AG08395 (cell line): ENCODE results near the gene URB2.
"Not testable (repeated sequence)": the region's sequence is repeated elsewhere in the genome, so short reads cannot be mapped to it uniquely, and the experiment has no call there.

ENCODE experiments used
- DNase-seq: peaks from one replicate; pipeline ENCODE4 v3.0.0; 2012; ENCODE audit warnings: mixed read lengths, low spot score

The URB2 gene

GRCh38 chr1:229614701-229615100, 11.3 kb upstream of the URB2 start:
- no peak for DNase-seq

- DNase-seq: no peak
Measured at GRCh38 chr1:229617351-229618100, 8.5 kb upstream of the URB2 start.

GRCh38 chr1:229619002-229619401, 7.0 kb upstream of the URB2 start:
- no peak for DNase-seq

GRCh38 chr1:229619614-229620013, 6.4 kb upstream of the URB2 start:
- DNase-seq: no peak

- peak; percentile 59 for DNase-seq
Measured at GRCh38 chr1:229620876-229621275, 5.2 kb upstream of the URB2 start.

GRCh38 chr1:229621663-229622062, 4.4 kb upstream of the URB2 start:
- DNase-seq: no peak

GRCh38 chr1:229622641-229623120, 3.4 kb upstream of the URB2 start:
- not testable (repeated sequence) for DNase-seq

GRCh38 chr1:229623225-229623624, 2.8 kb upstream of the URB2 start:
- no peak for DNase-seq

GRCh38 chr1:229623838-229624237, 2.2 kb upstream of the URB2 start:
- no peak for DNase-seq

- DNase-seq: no peak
Measured at GRCh38 chr1:229624521-229625070, 1.5 kb upstream of the URB2 start.

GRCh38 chr1:229625071-229625914, 754 bp upstream of the URB2 start:
- DNase-seq: peak; percentile 67

- no peak for DNase-seq
Measured at GRCh38 chr1:229627003-229627402, 956 bp downstream of the URB2 start.

- DNase-seq: no peak
Measured at GRCh38 chr1:229629261-229629660, 3.2 kb downstream of the URB2 start.

- no peak for DNase-seq
Measured at GRCh38 chr1:229631148-229631547, 5.1 kb downstream of the URB2 start.

GRCh38 chr1:229631966-229632365, 5.9 kb downstream of the URB2 start:
- no peak for DNase-seq

GRCh38 chr1:229636042-229636441, 10.0 kb downstream of the URB2 start:
- no peak for DNase-seq

GRCh38 chr1:229637746-229638145, 11.7 kb downstream of the URB2 start:
- no peak for DNase-seq

- DNase-seq: no peak
Measured at GRCh38 chr1:229640455-229640854, 14.4 kb downstream of the URB2 start.

- no peak for DNase-seq
Measured at GRCh38 chr1:229641306-229641705, 15.3 kb downstream of the URB2 start.

- DNase-seq: no peak
Measured at GRCh38 chr1:229642376-229642775, 16.3 kb downstream of the URB2 start.

- DNase-seq: no peak
Measured at GRCh38 chr1:229642970-229643369, 16.9 kb downstream of the URB2 start.

- no peak for DNase-seq
Measured at GRCh38 chr1:229643996-229644745, 18.1 kb downstream of the URB2 start.
